ENCODE measurements around the gene EARS2. TPM values are rescaled to one million over a fixed set of nuclear protein-coding genes. Genes with fewer than 3 reads are reported as not detected.

The EARS2 gene
- total RNA-seq, 3 donors from 2014 or later, result 30.8 to 37.1 (median 33.3) TPM

DNA sequence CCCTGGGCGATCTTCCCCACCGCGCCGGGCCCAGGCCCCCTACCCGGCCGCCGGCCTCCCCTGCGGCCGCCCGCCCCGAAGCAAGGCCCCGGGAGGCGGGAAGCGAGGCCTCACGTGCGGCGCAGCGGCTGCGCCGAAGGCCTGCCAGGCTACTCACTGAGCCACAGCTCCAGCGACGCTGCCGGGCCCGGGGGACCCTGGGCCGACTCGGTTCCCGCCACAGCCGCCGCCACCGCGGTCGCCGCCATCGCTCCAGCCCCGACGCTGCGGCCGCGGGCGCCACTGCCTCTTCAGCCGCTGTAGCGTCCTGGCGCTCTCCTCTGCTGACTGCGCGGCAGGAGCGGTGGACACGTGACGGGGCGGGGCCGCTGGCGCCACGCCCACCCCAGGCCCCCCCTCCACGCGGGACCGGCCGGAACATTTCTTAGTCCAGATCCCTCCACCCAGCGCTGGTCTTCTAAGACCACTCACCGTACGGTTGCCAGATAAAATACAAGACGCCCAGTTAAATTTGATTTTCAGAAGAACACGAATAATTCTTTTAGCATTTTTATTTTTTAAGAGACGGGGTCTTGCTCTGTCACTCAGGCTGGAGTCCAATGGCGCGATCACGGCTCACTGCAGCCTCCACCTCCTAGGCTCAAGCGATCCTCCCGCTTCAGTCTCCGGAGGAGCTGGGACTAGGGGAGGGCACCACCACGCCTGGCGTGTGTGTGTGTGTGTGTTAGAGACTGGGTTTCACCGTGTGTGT is 46.8 kb downstream of the EARS2 start, which contains the start of gene GGA2:
GGA2 (minus strand) TSS at position 331 of the 751 bp plus-strand sequence; CDS start at position 248, 83 bp downstream.
- Mint-ChIP-seq H3K4me1 (ENCODE audit: low read depth) (peaks cover 61% of the 10 kb centered on the region), H3K4me3 (peak within 1 kb of the TSS; percentile 86), H3K36me3 (ENCODE audit: insufficient read depth) (peaks cover 12% of the 10 kb centered on the region), H3K9me3 (no peaks in the 10 kb centered on the region), H3K27me3 (ENCODE audit: low read depth) (no peaks in the 10 kb centered on the region)
- ATAC-seq (peak; percentile 93 to 94), DNase-seq (peak; percentile 72)

- Mint-ChIP-seq H3K9me3 (no peaks in the 10 kb centered on the region), H3K27me3 (ENCODE audit: low read depth) (no peaks in the 10 kb centered on the region), H3K4me3 (peak overlapping the region; percentile 86), H3K36me3 (ENCODE audit: insufficient read depth) (peaks cover 12% of the 10 kb centered on the region), H3K4me1 (ENCODE audit: low read depth) (peaks cover 61% of the 10 kb centered on the region)
- peak; percentile 16 to 29 for ATAC-seq
- DNase-seq, result peak; percentile 7
These were observed 47.4 kb downstream of the EARS2 start for GRCh38 chr16:23509782-23510163.

DNA sequence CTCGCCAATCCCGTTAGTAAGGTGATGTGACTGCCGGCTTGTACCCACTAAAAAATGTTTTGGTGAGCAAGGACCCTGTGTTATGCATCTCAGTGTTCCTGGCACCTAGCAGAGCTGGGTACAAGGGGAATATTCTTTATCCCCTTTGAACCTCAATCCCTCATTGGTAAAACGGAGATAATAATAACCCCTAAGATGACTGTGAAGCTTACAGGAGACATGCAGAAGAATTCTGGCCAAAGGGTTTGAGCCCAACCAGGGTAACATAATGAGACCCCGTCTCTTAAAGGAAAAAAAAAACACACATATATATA is 47.8 kb downstream of the EARS2 start:
- Mint-ChIP-seq H3K27me3 (ENCODE audit: low read depth) (no peaks in the 10 kb centered on the region), H3K9me3 (no peaks in the 10 kb centered on the region), H3K4me3 (peak overlapping the region; percentile 86), H3K36me3 (ENCODE audit: insufficient read depth) (peaks cover 12% of the 10 kb centered on the region), H3K4me1 (ENCODE audit: low read depth) (peaks cover 61% of the 10 kb centered on the region)
- ATAC-seq, result no peak
- DNase-seq, result no peak

GRCh38 chr16:23508589-23509440 is 48.3 kb downstream of the EARS2 start:
- peaks cover 61% of the 10 kb centered on the region for H3K4me1 Mint-ChIP-seq (ENCODE audit: low read depth)

GRCh38 chr16:23506606-23506994 is 50.5 kb downstream of the EARS2 start:
- Mint-ChIP-seq H3K4me3 (no peak overlapping the region), H3K4me1 (ENCODE audit: low read depth) (peaks cover 75% of the 10 kb centered on the region), H3K9me3 (no peaks in the 10 kb centered on the region), H3K36me3 (ENCODE audit: insufficient read depth) (peaks cover 16% of the 10 kb centered on the region), H3K27me3 (ENCODE audit: low read depth) (no peaks in the 10 kb centered on the region)
- ATAC-seq (no peak), DNase-seq (no peak)

More at GRCh38 chr16:23508589-23509440, 48.3 kb downstream of the EARS2 start:
- ATAC-seq (no peak), DNase-seq (no peak)
- Mint-ChIP-seq H3K36me3 (ENCODE audit: insufficient read depth) (peaks cover 12% of the 10 kb centered on the region), H3K4me3 (peak overlapping the region; percentile 86), H3K27me3 (ENCODE audit: low read depth) (no peaks in the 10 kb centered on the region), H3K9me3 (no peaks in the 10 kb centered on the region)

GRCh38 chr16:23505671-23506605 is 51.2 kb downstream of the EARS2 start:
- no peaks in the 10 kb centered on the region for H3K27me3 Mint-ChIP-seq (ENCODE audit: low read depth)
- peaks cover 80% of the 10 kb centered on the region for H3K4me1 Mint-ChIP-seq (ENCODE audit: low read depth)
- ATAC-seq (no peak), DNase-seq (no peak)
- H3K36me3 Mint-ChIP-seq (ENCODE audit: insufficient read depth), result peaks cover 18% of the 10 kb centered on the region
- no peak overlapping the region for H3K4me3 Mint-ChIP-seq
- no peaks in the 10 kb centered on the region for H3K9me3 Mint-ChIP-seq

DNA sequence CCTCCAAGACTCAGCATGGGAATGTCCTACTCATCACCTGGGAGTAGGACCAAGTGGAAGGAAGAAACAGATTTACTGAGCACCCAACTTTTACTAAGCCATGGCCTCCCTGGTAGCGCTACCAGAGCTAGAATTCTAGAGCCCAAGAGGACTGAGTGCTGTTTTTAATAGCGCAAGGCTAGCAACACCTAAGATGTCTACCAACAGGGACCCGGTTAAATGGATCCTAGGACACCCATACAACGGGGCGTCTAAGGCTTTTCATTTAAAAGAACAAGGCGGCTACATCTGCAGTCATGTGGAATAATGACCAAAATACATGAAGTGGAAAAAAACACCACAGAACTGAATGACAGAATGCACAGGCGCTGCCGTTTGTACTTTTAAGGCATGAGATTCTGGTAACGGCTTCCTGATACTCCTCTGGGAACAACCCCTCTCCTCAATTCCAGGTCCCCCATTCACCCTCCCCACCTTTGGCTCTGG is 51.9 kb downstream of the EARS2 start:
- ATAC-seq (no peak), DNase-seq (no peak)
- Mint-ChIP-seq H3K9me3 (no peaks in the 10 kb centered on the region), H3K4me1 (ENCODE audit: low read depth) (peaks cover 83% of the 10 kb centered on the region), H3K27me3 (ENCODE audit: low read depth) (no peaks in the 10 kb centered on the region), H3K4me3 (peak overlapping the region; percentile 39), H3K36me3 (ENCODE audit: insufficient read depth) (peaks cover 18% of the 10 kb centered on the region)

DNA sequence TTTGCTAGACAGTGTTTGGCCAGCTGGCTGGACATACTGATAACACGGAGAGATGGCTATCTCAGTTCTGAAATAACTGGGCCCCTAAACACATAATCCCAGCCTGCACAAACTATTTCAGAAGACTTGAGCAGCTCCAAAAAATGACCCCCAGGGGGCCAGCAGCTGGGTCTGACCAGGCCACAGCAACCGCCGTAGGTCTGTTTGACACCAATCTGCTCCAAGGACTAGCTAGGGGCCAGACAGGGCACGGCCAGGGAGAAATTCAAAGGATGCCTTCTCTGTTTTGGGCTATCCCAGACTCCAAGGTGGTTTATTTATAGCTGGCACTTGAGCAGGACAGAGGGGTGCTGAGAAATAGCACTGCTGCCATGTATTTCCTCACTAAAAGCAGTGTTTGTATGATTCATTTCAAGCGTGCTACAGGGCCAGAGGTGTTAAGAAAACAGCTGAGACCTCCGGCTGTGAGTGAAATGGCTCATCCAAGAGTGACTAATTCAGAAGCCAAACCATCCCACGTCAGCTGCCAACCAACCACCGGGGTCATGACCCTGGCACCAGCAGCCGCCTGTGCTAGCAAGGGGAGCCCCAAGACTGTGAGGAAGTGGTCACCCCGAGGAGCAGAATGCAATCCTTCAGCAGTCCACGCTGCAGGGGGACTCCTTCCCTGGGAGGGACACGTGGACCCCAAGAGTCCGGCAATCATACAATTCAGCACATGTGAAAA is 52.5 kb downstream of the EARS2 start:
- H3K4me3 Mint-ChIP-seq, result peak overlapping the region; percentile 39

GRCh38 chr16:23504076-23504452 is 53.1 kb downstream of the EARS2 start:
- ATAC-seq (no peak), DNase-seq (no peak)
- Mint-ChIP-seq H3K4me3 (no peak overlapping the region), H3K9me3 (no peaks in the 10 kb centered on the region), H3K27me3 (ENCODE audit: low read depth) (no peaks in the 10 kb centered on the region), H3K4me1 (ENCODE audit: low read depth) (peaks cover 82% of the 10 kb centered on the region), H3K36me3 (ENCODE audit: insufficient read depth) (peaks cover 14% of the 10 kb centered on the region)

More for the DNA sequence above, 52.5 kb downstream of the EARS2 start:
- Mint-ChIP-seq H3K36me3 (ENCODE audit: insufficient read depth) (peaks cover 18% of the 10 kb centered on the region), H3K9me3 (no peaks in the 10 kb centered on the region), H3K27me3 (ENCODE audit: low read depth) (no peaks in the 10 kb centered on the region), H3K4me1 (ENCODE audit: low read depth) (peaks cover 87% of the 10 kb centered on the region)
- DNase-seq (peak; percentile 54), ATAC-seq (peak; percentile 92 to 94)

GRCh38 chr16:23502466-23502865 is 54.7 kb downstream of the EARS2 start:
- H3K27me3 Mint-ChIP-seq (ENCODE audit: low read depth), result no peaks in the 10 kb centered on the region
- peaks cover 78% of the 10 kb centered on the region for H3K4me1 Mint-ChIP-seq (ENCODE audit: low read depth)
- peaks cover 6% of the 10 kb centered on the region for H3K36me3 Mint-ChIP-seq (ENCODE audit: insufficient read depth)
- DNase-seq (no peak), ATAC-seq (no peak)
- H3K9me3 Mint-ChIP-seq, result no peaks in the 10 kb centered on the region
- H3K4me3 Mint-ChIP-seq, result no peak overlapping the region

DNA sequence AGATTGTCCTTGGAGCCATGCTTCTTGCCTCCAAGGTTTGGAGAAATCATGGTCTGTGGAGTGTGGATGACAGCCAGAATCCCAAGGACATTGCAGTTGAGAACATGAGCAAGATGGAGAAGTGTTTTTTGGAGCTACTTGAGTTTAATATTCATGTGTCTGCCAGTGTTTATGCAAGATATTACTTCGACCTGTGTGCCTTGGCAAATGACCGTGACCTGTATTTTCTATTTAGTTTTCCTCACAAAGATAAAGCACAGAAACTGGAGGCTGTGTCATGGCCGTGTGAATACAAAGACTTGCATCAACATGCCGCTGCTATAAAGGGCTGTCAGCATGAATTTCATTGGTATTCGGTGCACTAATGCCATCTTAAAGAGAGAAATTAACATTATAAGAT is 55.9 kb downstream of the EARS2 start:
- H3K9me3 Mint-ChIP-seq, result no peaks in the 10 kb centered on the region
- peaks cover 7% of the 10 kb centered on the region for H3K36me3 Mint-ChIP-seq (ENCODE audit: insufficient read depth)
- DNase-seq (no peak), ATAC-seq (no peak)
- no peaks in the 10 kb centered on the region for H3K27me3 Mint-ChIP-seq (ENCODE audit: low read depth)
- peaks cover 73% of the 10 kb centered on the region for H3K4me1 Mint-ChIP-seq (ENCODE audit: low read depth)
- no peak overlapping the region for H3K4me3 Mint-ChIP-seq

- H3K4me3 Mint-ChIP-seq, result no peak overlapping the region
- DNase-seq, result no peak
- peaks cover 7% of the 10 kb centered on the region for H3K36me3 Mint-ChIP-seq (ENCODE audit: insufficient read depth)
- no peaks in the 10 kb centered on the region for H3K27me3 Mint-ChIP-seq (ENCODE audit: low read depth)
- peaks cover 68% of the 10 kb centered on the region for H3K4me1 Mint-ChIP-seq (ENCODE audit: low read depth)
- no peaks in the 10 kb centered on the region for H3K9me3 Mint-ChIP-seq
- ATAC-seq, result no peak
These were observed 56.3 kb downstream of the EARS2 start for GRCh38 chr16:23500862-23501225.

- no peak overlapping the region for H3K4me3 Mint-ChIP-seq
- H3K4me1 Mint-ChIP-seq (ENCODE audit: low read depth), result peaks cover 66% of the 10 kb centered on the region
- H3K9me3 Mint-ChIP-seq, result no peaks in the 10 kb centered on the region
- no peaks in the 10 kb centered on the region for H3K27me3 Mint-ChIP-seq (ENCODE audit: low read depth)
- H3K36me3 Mint-ChIP-seq (ENCODE audit: insufficient read depth), result peaks cover 7% of the 10 kb centered on the region
- ATAC-seq (no peak), DNase-seq (no peak)
These were observed 56.8 kb downstream of the EARS2 start for GRCh38 chr16:23500212-23500861.
